Fibroblast of skin of scalp (primary cell): Measurements from ENCODE around the gene FTHL17.

Experiments used
- DNase-seq: peaks from one replicate; pipeline ENCODE4 v3.0.0-alpha.2; 2013

FTHL17 gene

GRCh38 chrX:31038575-31039326 is 33.1 kb downstream of the FTHL17 start:
- peak; percentile 53 for DNase-seq

- DNase-seq: peak; percentile 42
Measured at GRCh38 chrX:31036895-31037294, 34.9 kb downstream of the FTHL17 start.

GRCh38 chrX:31027351-31027750 is 44.5 kb downstream of the FTHL17 start:
- no peak for DNase-seq

DNA sequence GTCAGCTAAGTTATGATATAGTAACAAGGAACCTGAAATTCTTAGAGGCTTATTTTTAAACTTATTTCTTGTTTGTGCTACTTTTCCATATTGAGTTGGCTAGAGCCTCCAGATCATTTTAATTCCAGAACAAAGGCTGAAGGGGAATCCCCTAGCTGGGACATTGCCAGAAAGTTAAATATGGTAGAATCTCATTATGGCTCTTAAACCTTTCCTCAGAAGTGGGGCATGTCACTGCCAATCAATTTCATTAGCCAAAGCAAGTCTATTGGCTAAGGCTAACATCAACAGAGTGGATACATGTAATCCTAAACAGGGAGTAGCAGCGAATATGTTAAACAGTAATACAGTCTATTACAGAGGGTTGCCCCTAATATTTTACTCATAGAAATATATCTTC is 47.0 kb downstream of the FTHL17 start:
- no peak for DNase-seq

GRCh38 chrX:31021537-31021936 is 50.3 kb downstream of the FTHL17 start:
- peak; percentile 0 for DNase-seq
